Neural cell (in vitro differentiated cells): ENCODE results near the gene TMEM170A. TPM values are rescaled to one million over a fixed set of nuclear protein-coding genes. Genes with fewer than 3 reads are reported as not detected.

Experiments
- H2AFZ ChIP-seq: fragments of 200-600, 300-800 bp; sonication (generic), shearing (Covaris generic); 2 replicates; pipeline ENCODE4 v1.6.0; 2014; ENCODE audit warnings: low read depth, mild to moderate bottlenecking, antibody characterized with exemption, low read length, moderate library complexity
- H3F3A ChIP-seq: fragments of 200-600 bp; shearing (Covaris generic); 2 replicates; pipeline ENCODE4 v1.6.1; 2016; ENCODE audit warnings: mild to moderate bottlenecking, moderate library complexity, mixed read lengths, antibody characterized with exemption, low read length; ENCODE audit not compliant: insufficient read depth, poor library complexity, severe bottlenecking
- H3K27ac ChIP-seq: fragments of 200-600, 300-800 bp; sonication (generic), shearing (Covaris generic); 2 replicates; pipeline ENCODE4 v1.5.1; 2014; ENCODE audit warnings: mild to moderate bottlenecking, low read length, moderate library complexity
- H3K27me3 ChIP-seq: fragments of 300-800, 200-600 bp; sonication (generic), shearing (Covaris generic); 2 replicates; pipeline ENCODE4 v1.6.0; 2014; ENCODE audit warnings: mild to moderate bottlenecking, low read depth, low read length, moderate library complexity; ENCODE audit not compliant: insufficient read depth
- H3K36me3 ChIP-seq: fragments of 300-800, 200-600 bp; sonication (generic), shearing (Covaris generic); 2 replicates; pipeline ENCODE4 v1.5.1; 2014; ENCODE audit warnings: mild to moderate bottlenecking, antibody characterized with exemption, low read length, moderate library complexity; ENCODE audit not compliant: insufficient read depth
- H3K4me2 ChIP-seq: fragments of 300-800, 200-600 bp; sonication (generic), shearing (Covaris generic); 2 replicates; pipeline ENCODE4 v1.6.0; 2014; ENCODE audit warnings: mild to moderate bottlenecking, low read length
- H3K4me3 ChIP-seq: fragments of 300-800, 200-600 bp; sonication (generic), shearing (Covaris generic); 2 replicates; pipeline ENCODE4 v1.5.1; 2014; ENCODE audit warnings: mild to moderate bottlenecking, low read length, moderate library complexity
- H3K79me2 ChIP-seq: fragments of 200-600 bp; shearing (Covaris generic); replicated peaks from 2 replicates; pipeline ENCODE4 v1.6.0; 2014; ENCODE audit warnings: mild to moderate bottlenecking, low read length, moderate library complexity; ENCODE audit not compliant: insufficient read depth
- H3K9ac ChIP-seq: fragments of 300-800, 200-600 bp; sonication (generic), shearing (Covaris generic); 2 replicates; pipeline ENCODE4 v1.6.1; 2016; ENCODE audit warnings: mild to moderate bottlenecking, low read length, mixed read lengths
- H3K9me2 ChIP-seq: fragments of 200-600 bp; shearing (Covaris generic); 2 replicates; pipeline ENCODE4 v1.6.1; 2016; ENCODE audit warnings: mild to moderate bottlenecking, low read length, mixed read lengths; ENCODE audit not compliant: insufficient read depth
- H3K9me3 ChIP-seq: fragments of 200-600, 300-800 bp; sonication (generic), shearing (Covaris generic); 2 replicates; pipeline ENCODE4 v1.6.1; 2016; ENCODE audit warnings: mild to moderate bottlenecking, mixed run types, low read length, moderate library complexity, mixed read lengths
- H4K20me1 ChIP-seq: fragments of 200-600 bp; shearing (Covaris generic); 2 replicates; pipeline ENCODE4 v1.6.1; 2016; ENCODE audit warnings: mild to moderate bottlenecking, mixed run types; ENCODE audit not compliant: insufficient read depth
- EP300 ChIP-seq: fragments of 450-650 bp; conservative IDR thresholded peaks from 2 replicates; pipeline ENCODE4 v1.6.1; 2014; ENCODE audit warnings: antibody characterized with exemption, mild to moderate bottlenecking, moderate library complexity; ENCODE audit not compliant: poor library complexity, severe bottlenecking
- EZH2 ChIP-seq: fragments of 200-600, 300-800 bp; shearing (Covaris generic), sonication (generic); IDR thresholded peaks from 2 replicates; pipeline ENCODE4 v1.6.1; 2014; ENCODE audit warnings: antibody characterized with exemption, low read length, borderline replicate concordance, mild to moderate bottlenecking; ENCODE audit not compliant: insufficient read depth, poor library complexity, severe bottlenecking
- MXI1 ChIP-seq: fragments of 450-650 bp; conservative IDR thresholded peaks from 2 replicates; pipeline ENCODE4 v1.6.1; 2014; ENCODE audit warnings: antibody characterized with exemption, mild to moderate bottlenecking; ENCODE audit not compliant: poor library complexity, severe bottlenecking
- POLR2AphosphoS5 ChIP-seq: IDR thresholded peaks from 2 replicates; pipeline ENCODE4 v1.6.1; 2012
- RAD21 ChIP-seq: fragments of 450-650 bp; conservative IDR thresholded peaks from 2 replicates; pipeline ENCODE4 v1.6.1; 2014; ENCODE audit warnings: antibody characterized with exemption, mild to moderate bottlenecking, moderate library complexity
- REST ChIP-seq: IDR thresholded peaks from 2 replicates; pipeline ENCODE4 v1.6.1; 2012; ENCODE audit warnings: borderline replicate concordance
- SMC3 ChIP-seq: fragments of 450-650 bp; conservative IDR thresholded peaks from 2 replicates; pipeline ENCODE4 v1.6.1; 2014; ENCODE audit warnings: antibody characterized with exemption, mild to moderate bottlenecking, moderate library complexity; ENCODE audit not compliant: poor library complexity
- TAF1 ChIP-seq: IDR thresholded peaks from 2 replicates; pipeline ENCODE4 v1.6.1; 2012; ENCODE audit warnings: low read depth
- polyA plus RNA-seq: library from polyadenylated mRNA; depleted of rRNA; stranded (reverse); fragments of >200 nt; gene quantifications from 2 replicates; pipeline ENCODE4 v1.2.3, GENCODE V29; 2014
- TF ChIP-seq, protein P1 (sequence below): fragments of 450-650 bp; IDR thresholded peaks from 2 replicates; pipeline ENCODE4 v1.5.1; 2014; ENCODE audit warnings: antibody characterized with exemption, mild to moderate bottlenecking, moderate library complexity; ENCODE audit not compliant: poor library complexity, severe bottlenecking

The TMEM170A gene
- polyA plus RNA-seq, 1 donor from 2014 or later = 35.9 TPM

GRCh38 chr16:75482434-75483205, 18.1 kb upstream of the TMEM170A start:
- no peak overlapping the region for H3K27ac ChIP-seq
- H3K4me2 ChIP-seq = no peak overlapping the region
- no peak overlapping the region for H3K9ac ChIP-seq
- no peaks in the 10 kb centered on the region for H3K9me2 ChIP-seq
- H3K79me2 ChIP-seq = no peaks in the 10 kb centered on the region
- no peaks in the 10 kb centered on the region for H3K9me3 ChIP-seq
- no peaks in the 10 kb centered on the region for H4K20me1 ChIP-seq
- H3F3A ChIP-seq = no peaks in the 10 kb centered on the region
- H3K4me3 ChIP-seq = no peak overlapping the region
- TF ChIP-seq REST (no peak), MXI1 (no peak), POLR2AphosphoS5 (no peak), TAF1 (no peak), EP300 (no peak), EZH2 (no peak), SMC3 (no peak), RAD21 (no peak)
- TF ChIP-seq, protein P1, sequence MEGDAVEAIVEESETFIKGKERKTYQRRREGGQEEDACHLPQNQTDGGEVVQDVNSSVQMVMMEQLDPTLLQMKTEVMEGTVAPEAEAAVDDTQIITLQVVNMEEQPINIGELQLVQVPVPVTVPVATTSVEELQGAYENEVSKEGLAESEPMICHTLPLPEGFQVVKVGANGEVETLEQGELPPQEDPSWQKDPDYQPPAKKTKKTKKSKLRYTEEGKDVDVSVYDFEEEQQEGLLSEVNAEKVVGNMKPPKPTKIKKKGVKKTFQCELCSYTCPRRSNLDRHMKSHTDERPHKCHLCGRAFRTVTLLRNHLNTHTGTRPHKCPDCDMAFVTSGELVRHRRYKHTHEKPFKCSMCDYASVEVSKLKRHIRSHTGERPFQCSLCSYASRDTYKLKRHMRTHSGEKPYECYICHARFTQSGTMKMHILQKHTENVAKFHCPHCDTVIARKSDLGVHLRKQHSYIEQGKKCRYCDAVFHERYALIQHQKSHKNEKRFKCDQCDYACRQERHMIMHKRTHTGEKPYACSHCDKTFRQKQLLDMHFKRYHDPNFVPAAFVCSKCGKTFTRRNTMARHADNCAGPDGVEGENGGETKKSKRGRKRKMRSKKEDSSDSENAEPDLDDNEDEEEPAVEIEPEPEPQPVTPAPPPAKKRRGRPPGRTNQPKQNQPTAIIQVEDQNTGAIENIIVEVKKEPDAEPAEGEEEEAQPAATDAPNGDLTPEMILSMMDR = no peak
- H2AFZ ChIP-seq = no peak overlapping the region
- H3K36me3 ChIP-seq = no peaks in the 10 kb centered on the region
- H3K27me3 ChIP-seq = no peaks in the 10 kb centered on the region

DNA sequence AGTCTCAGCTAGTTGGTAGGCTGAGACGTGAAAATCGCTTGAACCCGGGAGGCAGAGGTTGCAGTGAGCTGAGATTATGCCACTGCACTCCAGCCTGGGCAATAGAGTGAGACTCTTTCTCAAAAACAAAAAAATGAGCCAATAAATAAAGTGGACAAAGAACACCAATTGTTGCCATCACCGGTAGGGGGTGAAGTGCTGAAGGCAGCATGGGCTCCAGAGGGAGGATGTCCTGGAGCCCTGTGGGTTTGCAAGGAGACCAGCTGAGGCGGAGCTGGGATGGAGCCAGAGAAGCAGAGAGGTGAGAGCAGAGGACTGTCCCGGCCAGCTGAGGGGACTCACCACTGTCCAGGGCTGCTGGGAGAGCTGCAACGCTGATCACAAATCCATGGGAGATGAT, 17.0 kb upstream of the TMEM170A start:
- H3K27ac ChIP-seq = no peak overlapping the region
- H3K9ac ChIP-seq = no peak overlapping the region
- H3K4me3 ChIP-seq = no peak overlapping the region
- no peaks in the 10 kb centered on the region for H3K9me2 ChIP-seq
- no peaks in the 10 kb centered on the region for H3K9me3 ChIP-seq
- H3K27me3 ChIP-seq = no peaks in the 10 kb centered on the region
- H3K79me2 ChIP-seq = no peaks in the 10 kb centered on the region
- no peak overlapping the region for H3K4me2 ChIP-seq
- TF ChIP-seq, protein P1 = no peak
- no peak for TF ChIP-seq MXI1
- no peak for TF ChIP-seq TAF1
- TF ChIP-seq RAD21 = no peak
- no peak for TF ChIP-seq EZH2
- no peak for TF ChIP-seq POLR2AphosphoS5
- TF ChIP-seq REST = no peak
- no peak for TF ChIP-seq EP300
- no peak for TF ChIP-seq SMC3
- no peaks in the 10 kb centered on the region for H3F3A ChIP-seq
- no peaks in the 10 kb centered on the region for H4K20me1 ChIP-seq
- H3K36me3 ChIP-seq = no peaks in the 10 kb centered on the region
- H2AFZ ChIP-seq = no peak overlapping the region
